Breast epithelium (tissue), 4 donors: Measurements from ENCODE around the gene GTF2I. TPM values are rescaled to one million over a fixed set of nuclear protein-coding genes. Genes with fewer than 3 reads are reported as not detected.

ENCODE experiments used
- DNase-seq, 2 donors: peaks; one replicate each; pipeline ENCODE4 v3.0.0-alpha.2; 2019; ENCODE audit warnings: low spot score in 2 of 2
- H3K27ac ChIP-seq, 2 donors: fragments of 200-600 bp; sonication (generic) in 1 of 2; one replicate each; pipeline ENCODE4 v1.5.1; 2016 to 2019; ENCODE audit warnings: mild to moderate bottlenecking in 1 of 2
- H3K27me3 ChIP-seq, 2 donors: fragments of 200-600 bp; sonication (generic) in 1 of 2; one replicate each; pipeline versions ENCODE4 v1.5.1 to v1.6.0; 2017 to 2019; ENCODE audit warnings: control low read depth in 1 of 2, mild to moderate bottlenecking in 1 of 2
- H3K36me3 ChIP-seq: fragments of 200-600 bp; one replicate; pipeline ENCODE4 v1.5.1; 2019
- H3K4me1 ChIP-seq, 2 donors: fragments of 200-600 bp; sonication (generic); one replicate each; pipeline ENCODE4 v1.5.1; 2016 to 2019; ENCODE audit warnings: control low read depth in 1 of 2
- H3K4me3 ChIP-seq, 3 donors: fragments of 200-600 bp; sonication (generic); 1 replicate in 2 of 3; 2 replicates in 1 of 3; pipeline ENCODE4 v1.5.1; 2016 to 2019; ENCODE audit warnings: mild to moderate bottlenecking in 3 of 3, moderate library complexity in 2 of 3
- H3K9me3 ChIP-seq, 2 donors: fragments of 200-600 bp; sonication (generic) in 1 of 2; one replicate each; pipeline ENCODE4 v1.5.1; 2016 to 2019; ENCODE audit warnings: control low read depth in 1 of 2
- POLR2A ChIP-seq: fragments of 450-650 bp; IDR thresholded peaks from one replicate; pipeline ENCODE4 v1.6.1; 2016; ENCODE audit warnings: antibody characterized with exemption, mild to moderate bottlenecking, moderate library complexity
- POLR2AphosphoS5 ChIP-seq, 3 donors: sonication (generic); formaldehyde crosslinking; IDR thresholded peaks; one replicate each; pipeline ENCODE4 v1.6.1; 2017; ENCODE audit warnings: antibody characterized with exemption in 3 of 3
- intact Hi-C: fragments of 100-400 bp; cut with DNase I; formaldehyde crosslinking; loops from one replicate; pipeline ENCODE4 v1.15.1; 2023; ENCODE audit warnings: low total_unique reads
- total RNA-seq, 3 donors: library from RNA; depleted of rRNA; stranded (reverse); fragments of >200 nt; gene quantifications; one replicate each; pipeline ENCODE4 v1.1.0, GENCODE V29; 2016
- TF ChIP-seq, protein P1 (sequence below), 3 donors: fragments of 450-650 bp; IDR thresholded peaks; one replicate each; pipeline ENCODE4 v1.5.1; 2016 to 2017; ENCODE audit warnings: antibody characterized with exemption in 3 of 3, mild to moderate bottlenecking in 3 of 3, moderate library complexity in 3 of 3

Gene GTF2I
- total RNA-seq, 3 donors from 2014 or later = 133 to 241 (median 184) TPM

DNA sequence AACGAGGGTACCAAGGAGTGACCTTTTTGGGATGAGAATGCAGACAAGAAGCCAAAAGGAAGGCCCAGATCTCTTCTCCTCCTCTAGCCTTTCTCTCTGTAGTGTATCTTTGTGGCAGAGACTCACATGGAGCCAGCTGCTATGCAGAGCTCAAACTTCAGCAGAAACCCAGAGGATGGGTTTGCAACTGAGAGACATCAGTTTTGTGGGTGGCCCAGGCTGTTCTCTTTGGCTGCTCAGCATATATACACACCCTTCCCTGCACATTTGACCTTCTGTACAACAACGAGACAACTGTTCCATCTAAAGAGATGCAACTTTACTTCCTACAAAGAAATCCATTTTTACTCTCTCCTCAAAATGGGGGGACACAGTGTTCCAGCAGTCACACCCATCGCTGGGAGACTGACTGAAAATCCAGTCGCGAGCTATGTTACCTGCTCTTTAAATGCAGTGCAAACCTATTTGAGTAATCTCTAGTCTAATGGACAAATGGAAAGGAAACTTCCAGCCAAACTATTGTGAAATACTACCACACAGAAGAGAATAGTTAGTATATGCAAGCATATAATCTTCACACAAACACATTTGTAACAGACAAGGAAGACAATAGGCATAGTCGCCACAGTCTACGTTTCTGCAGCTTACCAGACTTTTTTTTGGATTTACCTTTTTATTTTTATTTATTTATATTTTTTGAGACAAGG lies 51.2 kb downstream of the GTF2I start:
- Histone ChIP-seq H3K27ac (no peak overlapping the region), H3K4me1 (no peaks in the 10 kb centered on the region), H3K27me3 (no peaks in the 10 kb centered on the region), H3K36me3 (peaks cover 11% of the 10 kb centered on the region), H3K9me3 (peaks cover 0 to 6% of the 10 kb centered on the region in 2 donors), H3K4me3 (no peak overlapping the region)
- intact Hi-C loops = no loop called here
- TF ChIP-seq POLR2AphosphoS5 (IDR thresholded peaks at IDR 0.05) (no peak), POLR2A (no peak)
- TF ChIP-seq, protein P1, sequence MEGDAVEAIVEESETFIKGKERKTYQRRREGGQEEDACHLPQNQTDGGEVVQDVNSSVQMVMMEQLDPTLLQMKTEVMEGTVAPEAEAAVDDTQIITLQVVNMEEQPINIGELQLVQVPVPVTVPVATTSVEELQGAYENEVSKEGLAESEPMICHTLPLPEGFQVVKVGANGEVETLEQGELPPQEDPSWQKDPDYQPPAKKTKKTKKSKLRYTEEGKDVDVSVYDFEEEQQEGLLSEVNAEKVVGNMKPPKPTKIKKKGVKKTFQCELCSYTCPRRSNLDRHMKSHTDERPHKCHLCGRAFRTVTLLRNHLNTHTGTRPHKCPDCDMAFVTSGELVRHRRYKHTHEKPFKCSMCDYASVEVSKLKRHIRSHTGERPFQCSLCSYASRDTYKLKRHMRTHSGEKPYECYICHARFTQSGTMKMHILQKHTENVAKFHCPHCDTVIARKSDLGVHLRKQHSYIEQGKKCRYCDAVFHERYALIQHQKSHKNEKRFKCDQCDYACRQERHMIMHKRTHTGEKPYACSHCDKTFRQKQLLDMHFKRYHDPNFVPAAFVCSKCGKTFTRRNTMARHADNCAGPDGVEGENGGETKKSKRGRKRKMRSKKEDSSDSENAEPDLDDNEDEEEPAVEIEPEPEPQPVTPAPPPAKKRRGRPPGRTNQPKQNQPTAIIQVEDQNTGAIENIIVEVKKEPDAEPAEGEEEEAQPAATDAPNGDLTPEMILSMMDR (IDR thresholded peaks at IDR 0.05) = no peak
- no peak for DNase-seq

- TF ChIP-seq POLR2AphosphoS5 (IDR thresholded peaks at IDR 0.05) = no peak
- TF ChIP-seq, protein P1 (IDR thresholded peaks at IDR 0.05) = no peak
- TF ChIP-seq POLR2A = no peak
- no peak for DNase-seq
- intact Hi-C loops = no loop called here
- peaks cover 11% of the 10 kb centered on the region for H3K36me3 ChIP-seq
- H3K4me1 ChIP-seq = no peaks in the 10 kb centered on the region
- no peak overlapping the region for H3K27ac ChIP-seq
- peaks cover 0 to 8% of the 10 kb centered on the region in 2 donors for H3K9me3 ChIP-seq
- no peak overlapping the region for H3K4me3 ChIP-seq
- H3K27me3 ChIP-seq = no peaks in the 10 kb centered on the region
Measured at GRCh38 chr7:74709880-74710671, 52.6 kb downstream of the GTF2I start.

- no peak overlapping the region for H3K4me3 ChIP-seq
- TF ChIP-seq POLR2A (no peak), POLR2AphosphoS5 (IDR thresholded peaks at IDR 0.05) (no peak)
- TF ChIP-seq, protein P1 (IDR thresholded peaks at IDR 0.05) = no peak
- no peak overlapping the region for H3K27ac ChIP-seq
- intact Hi-C loops = no loop called here
- H3K9me3 ChIP-seq = peaks cover 0 to 8% of the 10 kb centered on the region in 2 donors
- H3K4me1 ChIP-seq = no peaks in the 10 kb centered on the region
- no peak for DNase-seq
- H3K36me3 ChIP-seq = peaks cover 11% of the 10 kb centered on the region
- H3K27me3 ChIP-seq = no peaks in the 10 kb centered on the region
Measured at GRCh38 chr7:74713567-74713966, 56.0 kb downstream of the GTF2I start.

DNA sequence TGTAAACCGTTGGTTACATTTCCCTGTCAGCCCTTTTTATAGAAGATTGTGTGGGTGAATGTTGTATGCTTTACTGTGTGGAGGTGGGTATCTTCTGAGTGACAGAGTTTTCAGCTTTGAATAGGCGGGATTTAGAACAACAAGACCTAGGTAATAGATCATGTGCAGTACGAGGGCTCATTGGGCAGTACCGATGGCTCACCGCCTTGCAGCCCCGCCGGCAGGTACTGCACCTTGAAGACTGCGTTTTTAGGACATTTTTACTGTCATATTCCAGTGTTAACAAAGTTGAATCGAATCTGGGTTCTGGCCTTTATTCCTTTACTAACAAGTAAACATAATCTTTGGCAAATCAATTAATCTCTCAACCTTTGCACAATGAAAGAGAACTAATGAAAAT lies 60.4 kb downstream of the GTF2I start:
- intact Hi-C loops = no loop called here
- Histone ChIP-seq H3K9me3 (peaks cover 0 to 8% of the 10 kb centered on the region in 2 donors), H3K4me1 (no peaks in the 10 kb centered on the region), H3K27ac (no peak overlapping the region), H3K27me3 (no peaks in the 10 kb centered on the region), H3K36me3 (peaks cover 14% of the 10 kb centered on the region), H3K4me3 (no peak overlapping the region)
- no peak for DNase-seq
- TF ChIP-seq POLR2AphosphoS5 (IDR thresholded peaks at IDR 0.05) (no peak), POLR2A (no peak)
- TF ChIP-seq, protein P1 (IDR thresholded peaks at IDR 0.05) = no peak

GRCh38 chr7:74718336-74718735 lies 60.8 kb downstream of the GTF2I start:
- intact Hi-C loops = no loop called here
- Histone ChIP-seq H3K27me3 (no peaks in the 10 kb centered on the region), H3K27ac (no peak overlapping the region), H3K4me3 (no peak overlapping the region), H3K36me3 (peaks cover 9% of the 10 kb centered on the region), H3K4me1 (no peaks in the 10 kb centered on the region), H3K9me3 (peaks cover 0 to 6% of the 10 kb centered on the region in 2 donors)
- TF ChIP-seq POLR2A = no peak
- no peak for TF ChIP-seq POLR2AphosphoS5 (IDR thresholded peaks at IDR 0.05)
- TF ChIP-seq, protein P1 (IDR thresholded peaks at IDR 0.05) = no peak
- DNase-seq = no peak
